GM12878 (cell line): ENCODE data around the gene ELAPOR2. TPM values are rescaled to one million over a fixed set of nuclear protein-coding genes. Genes with fewer than 3 reads are reported as not detected.

Experiments used
- ATF7 ChIP-seq: fragments of 450-650 bp; IDR thresholded peaks from 2 replicates; pipeline ENCODE4 v1.6.1; 2016; ENCODE audit warnings: low read depth, mild to moderate bottlenecking
- CTCF ChIP-seq, 3 experiments: IDR thresholded peaks in 2 of 3; conservative IDR thresholded peaks in 1 of 3; 2 replicates each; pipeline ENCODE4 v1.5.1; 2011; ENCODE audit warnings: low read depth in 3 of 3, low read length in 3 of 3, mild to moderate bottlenecking in 3 of 3, control low read depth in 2 of 3, moderate library complexity in 2 of 3, inconsistent platforms in 1 of 3, mixed read lengths in 1 of 3; ENCODE audit not compliant: control insufficient read depth in 2 of 3, insufficient read depth in 1 of 3; ENCODE audit errors: extremely low read depth in 1 of 3
- KAT2A ChIP-seq: conservative IDR thresholded peaks from 2 replicates; pipeline ENCODE4 v1.6.1; 2011; ENCODE audit warnings: low read depth, low read length; ENCODE audit not compliant: control insufficient read depth
- MAX ChIP-seq: IDR thresholded peaks from 2 replicates; pipeline ENCODE4 v1.6.1; 2012; ENCODE audit warnings: low read depth, low read length, improper control_type of control experiment
- RELB ChIP-seq: fragments of 450-650 bp; IDR thresholded peaks from 2 replicates; pipeline ENCODE4 v1.6.1; 2017; ENCODE audit warnings: low read depth, mild to moderate bottlenecking, moderate library complexity
- SKIL ChIP-seq: fragments of 450-650 bp; IDR thresholded peaks from 2 replicates; pipeline ENCODE4 v1.6.1; 2017; ENCODE audit warnings: mild to moderate bottlenecking, low read depth, inconsistent platforms; ENCODE audit not compliant: poor library complexity, severe bottlenecking
- SMAD1 ChIP-seq: fragments of 450-650 bp; IDR thresholded peaks from 2 replicates; pipeline ENCODE4 v1.6.1; 2018; ENCODE audit warnings: mild to moderate bottlenecking, low read depth; ENCODE audit not compliant: partially characterized antibody
- TCF7 ChIP-seq: IDR thresholded peaks from 2 replicates; pipeline ENCODE4 v1.6.1; 2014; ENCODE audit warnings: antibody characterized with exemption, borderline replicate concordance
- USF2 ChIP-seq: IDR thresholded peaks from 2 replicates; pipeline ENCODE4 v1.6.1; 2011; ENCODE audit warnings: low read depth, low read length, improper control_type of control experiment, borderline replicate concordance
- YBX1 ChIP-seq: fragments of 450-650 bp; IDR thresholded peaks from 2 replicates; pipeline ENCODE4 v1.6.1; 2016; ENCODE audit warnings: antibody characterized with exemption
- polyA plus RNA-seq, 11 experiments: library from polyadenylated mRNA; depleted of rRNA in 4 of 11; unstranded in 6 of 11; stranded (reverse) in 5 of 11; fragments of >200 nt; fragmentation: Nextera tagmentation in 4 of 11; fragmentation: Illumina TruSeq in 1 of 11; extraction: Ambion mirVana in 4 of 11; extraction: Trizol in 1 of 11; gene quantifications; 1 replicate in 1 of 11; 2 replicates in 10 of 11; pipeline versions ENCODE4 v1.2.1 to v1.2.3, GENCODE V29; 2011 to 2016; ENCODE audit warnings: inconsistent platforms in 2 of 11, missing spikeins in 2 of 11, low read depth in 1 of 11
- total RNA-seq, 4 experiments: library from RNA; depleted of rRNA in 3 of 4; stranded (reverse); fragments of >200 nt in 3 of 4; fragmentation: Illumina TruSeq in 1 of 4; extraction: Trizol in 1 of 4; gene quantifications; 2 replicates each; pipeline versions ENCODE4 v1.2.1 to v1.2.3, GENCODE V29; 2013 to 2021

Gene ELAPOR2
- total and polyA plus RNA-seq, 10 of the 15 experiments (the other 5 are each of a cell fraction or from before 2014, with no cell fraction given): 0.12 to 7.1 (median 3.8) TPM

- TF ChIP-seq SKIL: no peak
- TF ChIP-seq SMAD1: no peak
- no peak for TF ChIP-seq YBX1
- TF ChIP-seq TCF7: no peak
- TF ChIP-seq CTCF (IDR thresholded peaks at IDR 0.05 in 2 of 3, conservative IDR thresholded peaks at IDR 0.05 in 1 of 3; ENCODE audit: control insufficient read depth in 2 of 3, extremely low read depth in 1 of 3, insufficient read depth in 1 of 3, low read depth in 3 of 3, low read length in 3 of 3): no peak
- no peak for TF ChIP-seq RELB
- no peak for TF ChIP-seq MAX
- TF ChIP-seq ATF7: no peak
- TF ChIP-seq KAT2A: no peak
- no peak for TF ChIP-seq USF2
Observed at GRCh38 chr7:87060288-87060537, 759 bp upstream of the ELAPOR2 start (continued).
